ENCODE measurements around the gene MORN1. TPM values are rescaled to one million over a fixed set of nuclear protein-coding genes. Genes with fewer than 3 reads are reported as not detected.
A peak's percentile ranks its signal among the peaks of the same experiment; 100 is the strongest.
"Not testable (repeated sequence)": the region's sequence is repeated elsewhere in the genome, so short reads cannot be mapped to it uniquely, and the experiment has no call there.

The MORN1 gene
- polyA plus RNA-seq, 3 donors from 2014 or later = 0.89 to 4.0 (median 3.9) TPM

DNA sequence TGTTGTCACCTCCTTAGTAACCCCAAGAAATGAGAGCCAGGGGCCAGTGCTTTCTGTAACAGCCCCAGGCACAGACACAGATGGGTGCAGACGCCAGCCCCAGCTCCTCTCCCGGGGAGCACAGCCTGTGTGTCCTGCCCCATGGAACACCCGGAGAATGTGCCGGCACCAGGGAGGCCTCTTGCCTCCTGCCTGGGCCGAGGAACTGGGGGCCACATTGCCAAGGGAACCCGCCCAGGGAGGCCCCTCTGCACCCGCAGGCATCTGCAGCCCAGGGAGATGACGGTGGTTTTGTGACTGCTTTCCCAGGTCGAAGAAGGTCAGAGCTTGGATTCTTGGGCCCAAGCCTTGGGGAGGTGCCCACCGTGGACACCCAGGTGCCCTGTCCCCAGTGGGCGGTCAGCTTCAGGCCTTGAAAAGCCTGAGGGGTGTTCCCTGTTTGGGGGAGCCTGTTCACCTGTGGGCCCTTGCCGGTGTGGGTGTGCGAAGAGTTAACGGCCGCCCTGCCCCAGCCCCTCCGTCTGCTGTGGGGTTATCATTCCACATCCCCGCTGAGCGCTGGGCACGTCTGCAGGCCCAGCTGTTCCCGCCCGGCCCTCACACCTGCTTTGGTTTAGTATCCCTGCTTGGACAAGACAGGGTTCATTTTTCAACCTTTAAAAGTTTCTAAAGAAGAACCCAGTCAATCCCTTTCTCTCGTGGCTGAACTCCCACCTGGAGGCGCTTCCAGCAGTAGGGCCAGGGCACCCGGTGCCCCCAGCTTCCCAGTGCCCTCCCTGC lies 62.5 kb downstream of the MORN1 start:
- no peak for DNase-seq
- H3K27me3 Mint-ChIP-seq (ENCODE audit: low read depth in 3 of 3) = peaks cover 0 to 6% (median 0%) of the 10 kb centered on the region in 3 donors
- H3K4me3 Mint-ChIP-seq = no peak overlapping the region
- H3K9me3 Mint-ChIP-seq = no peaks in the 10 kb centered on the region
- H3K4me1 Mint-ChIP-seq = peaks cover 0 to 4% of the 10 kb centered on the region in 2 donors
- H3K36me3 Mint-ChIP-seq = no peaks in the 10 kb centered on the region
- no peak overlapping the region for H3K27ac Mint-ChIP-seq

DNA sequence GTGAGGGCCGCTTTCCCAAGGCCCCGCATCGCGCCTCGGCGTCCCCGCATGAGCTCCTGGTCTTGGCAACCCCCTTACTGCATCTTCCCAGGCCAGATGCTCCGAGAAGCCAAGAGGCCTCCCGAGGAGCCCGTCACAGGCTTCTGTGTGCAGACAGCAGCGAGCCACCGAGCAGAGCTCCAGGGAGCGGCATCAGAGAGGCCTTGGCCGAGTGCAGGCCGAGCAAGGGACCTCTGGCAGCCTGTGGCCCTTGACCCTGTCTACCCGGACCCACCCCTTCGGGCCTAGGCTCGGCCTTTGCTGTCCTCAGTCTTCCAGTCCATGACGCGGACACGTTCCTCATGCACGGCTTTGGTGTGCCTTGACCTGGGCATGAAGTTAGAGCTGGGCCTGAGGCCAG lies 63.5 kb downstream of the MORN1 start:
- DNase-seq = no peak
- peaks cover 0 to 6% (median 0%) of the 10 kb centered on the region in 3 donors for H3K27me3 Mint-ChIP-seq (ENCODE audit: low read depth in 3 of 3)
- no peak overlapping the region for H3K4me3 Mint-ChIP-seq
- peaks cover 0 to 4% of the 10 kb centered on the region in 2 donors for H3K4me1 Mint-ChIP-seq
- no peak overlapping the region for H3K27ac Mint-ChIP-seq
- H3K9me3 Mint-ChIP-seq = no peaks in the 10 kb centered on the region
- H3K36me3 Mint-ChIP-seq = no peaks in the 10 kb centered on the region

DNA sequence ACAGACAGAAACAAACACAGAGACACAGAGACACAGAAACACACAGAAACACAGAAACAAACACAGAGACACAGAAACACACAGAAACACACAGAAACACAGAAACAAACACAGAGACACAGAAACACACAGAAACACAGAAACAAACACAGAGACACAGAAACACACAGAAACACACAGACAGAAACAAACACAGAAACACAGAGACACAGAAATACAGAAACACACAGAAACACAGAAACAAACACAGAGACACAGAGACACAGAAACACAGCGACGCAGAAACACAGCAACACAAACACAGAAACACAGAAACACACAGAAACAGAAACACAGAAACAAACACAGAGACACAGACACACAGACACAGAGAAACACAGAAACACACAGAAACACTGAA lies 64.2 kb downstream of the MORN1 start:
- H3K9me3 Mint-ChIP-seq; H3K36me3 Mint-ChIP-seq; DNase-seq; H3K4me1 Mint-ChIP-seq; H3K27me3 Mint-ChIP-seq (ENCODE audit: low read depth in 3 of 3): not testable (repeated sequence)
- Mint-ChIP-seq H3K4me3 (peak overlapping the region in 1 of 5 donors; percentile 6), H3K27ac (peak overlapping the region in 3 of 6 donors; percentile 26 to 81 (median 78))

DNA sequence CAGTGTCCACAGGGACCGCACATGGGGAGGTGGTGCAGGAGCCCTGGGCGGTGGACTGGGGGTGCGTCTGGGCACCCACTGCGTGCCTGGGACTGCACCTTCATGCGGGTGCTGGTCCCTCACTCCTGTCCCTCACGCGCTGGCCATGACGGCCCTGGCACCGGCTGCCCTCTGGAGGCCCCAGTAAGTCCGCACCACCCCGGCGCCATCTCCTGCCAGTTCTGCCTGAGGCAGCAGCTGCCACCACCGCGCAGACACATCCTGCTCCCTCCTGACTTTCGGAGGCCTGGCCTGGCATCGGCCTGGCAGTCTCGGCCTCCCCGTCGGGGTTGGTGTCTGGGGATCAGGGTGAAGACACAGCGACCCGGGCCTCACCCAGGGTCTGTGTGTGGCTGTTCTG lies 64.8 kb downstream of the MORN1 start:
- no peak overlapping the region for H3K4me3 Mint-ChIP-seq
- peaks cover 0 to 4% of the 10 kb centered on the region in 2 donors for H3K4me1 Mint-ChIP-seq
- H3K36me3 Mint-ChIP-seq = no peaks in the 10 kb centered on the region
- H3K9me3 Mint-ChIP-seq = no peaks in the 10 kb centered on the region
- peaks cover 0 to 6% (median 3%) of the 10 kb centered on the region in 3 donors for H3K27me3 Mint-ChIP-seq (ENCODE audit: low read depth in 3 of 3)
- no peak for DNase-seq
- H3K27ac Mint-ChIP-seq = peak overlapping the region in 2 of 6 donors; percentile 78 to 81

DNA sequence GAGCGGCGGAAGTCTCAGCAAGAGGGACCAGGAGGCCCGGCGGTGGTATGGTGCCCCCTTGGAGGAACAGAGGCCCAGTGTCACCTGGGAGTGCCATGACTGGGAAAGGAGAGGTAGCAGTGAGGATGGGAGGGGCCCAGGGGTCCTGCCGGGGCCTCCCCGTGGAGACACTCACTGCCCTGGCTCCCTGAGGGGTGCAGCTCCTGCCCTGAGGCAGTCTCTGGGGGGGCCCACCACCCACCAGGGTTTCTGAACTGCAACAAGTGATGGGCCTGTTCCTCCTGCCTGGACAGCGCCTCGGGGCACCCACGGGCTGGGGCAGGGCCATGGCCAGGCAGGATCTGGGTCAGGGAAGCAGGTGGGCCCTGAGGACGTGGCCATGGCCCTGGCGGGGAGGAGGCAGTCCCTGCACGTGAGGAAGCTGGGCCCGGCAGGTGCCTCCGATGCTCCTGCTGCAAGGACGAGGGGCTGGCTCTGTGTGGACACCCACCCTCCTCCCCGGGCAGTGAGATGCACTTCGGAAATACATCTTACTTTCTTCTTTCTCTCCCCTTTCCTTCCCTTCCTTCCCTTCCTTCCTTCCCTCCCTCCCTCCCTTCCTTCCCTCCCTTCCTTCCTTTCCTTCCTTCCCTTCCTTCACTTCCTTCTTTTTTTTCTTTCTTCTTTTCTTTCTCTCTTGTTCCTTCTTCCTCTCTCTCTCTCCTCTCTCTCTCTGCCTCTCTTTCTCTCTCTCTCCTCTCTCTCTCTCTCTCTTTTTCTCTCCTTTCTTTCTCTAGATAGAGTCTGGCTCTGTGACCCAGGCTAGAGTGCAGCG lies 66.6 kb downstream of the MORN1 start:
- Mint-ChIP-seq H3K9me3 (no peaks in the 10 kb centered on the region), H3K27ac (peak overlapping the region in 3 of 6 donors; percentile 31 to 84 (median 83)), H3K4me1 (peaks cover 0 to 4% of the 10 kb centered on the region in 2 donors), H3K4me3 (no peak overlapping the region), H3K36me3 (no peaks in the 10 kb centered on the region), H3K27me3 (ENCODE audit: low read depth in 3 of 3) (peaks cover 0 to 6% (median 3%) of the 10 kb centered on the region in 3 donors)
- DNase-seq = no peak

DNA sequence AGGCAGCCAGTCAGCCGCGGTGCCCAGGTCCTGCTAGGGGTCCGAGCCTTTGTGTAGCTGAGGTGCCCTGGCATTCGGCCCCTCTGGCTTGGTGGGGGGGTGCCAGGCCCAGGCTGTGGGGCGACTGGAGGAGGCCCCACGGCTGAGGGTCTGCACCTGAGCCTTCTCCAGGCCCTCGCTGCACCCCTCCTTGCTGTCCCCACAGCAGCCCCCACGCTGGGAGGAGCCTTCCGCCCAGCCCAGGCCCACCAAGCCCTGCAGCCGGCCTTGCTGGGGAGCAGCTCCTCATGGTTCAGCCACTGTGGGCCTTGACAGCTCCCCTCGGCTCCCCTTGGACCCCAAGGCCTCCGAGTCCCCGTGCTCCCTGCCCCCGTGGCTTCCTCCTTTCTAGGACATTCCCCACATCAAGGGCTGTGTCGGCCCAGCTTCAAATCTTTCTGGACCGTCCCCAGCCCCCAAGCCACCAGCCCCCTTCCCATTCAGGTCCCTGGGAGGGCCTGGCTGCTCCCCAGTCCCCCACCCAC lies 67.8 kb downstream of the MORN1 start:
- H3K27ac Mint-ChIP-seq = no peak overlapping the region
- H3K36me3 Mint-ChIP-seq = no peaks in the 10 kb centered on the region
- no peaks in the 10 kb centered on the region for H3K9me3 Mint-ChIP-seq
- peaks cover 0 to 4% of the 10 kb centered on the region in 2 donors for H3K4me1 Mint-ChIP-seq
- H3K27me3 Mint-ChIP-seq (ENCODE audit: low read depth in 3 of 3) = peaks cover 0 to 6% (median 3%) of the 10 kb centered on the region in 3 donors
- H3K4me3 Mint-ChIP-seq = no peak overlapping the region
- DNase-seq = no peak

DNA sequence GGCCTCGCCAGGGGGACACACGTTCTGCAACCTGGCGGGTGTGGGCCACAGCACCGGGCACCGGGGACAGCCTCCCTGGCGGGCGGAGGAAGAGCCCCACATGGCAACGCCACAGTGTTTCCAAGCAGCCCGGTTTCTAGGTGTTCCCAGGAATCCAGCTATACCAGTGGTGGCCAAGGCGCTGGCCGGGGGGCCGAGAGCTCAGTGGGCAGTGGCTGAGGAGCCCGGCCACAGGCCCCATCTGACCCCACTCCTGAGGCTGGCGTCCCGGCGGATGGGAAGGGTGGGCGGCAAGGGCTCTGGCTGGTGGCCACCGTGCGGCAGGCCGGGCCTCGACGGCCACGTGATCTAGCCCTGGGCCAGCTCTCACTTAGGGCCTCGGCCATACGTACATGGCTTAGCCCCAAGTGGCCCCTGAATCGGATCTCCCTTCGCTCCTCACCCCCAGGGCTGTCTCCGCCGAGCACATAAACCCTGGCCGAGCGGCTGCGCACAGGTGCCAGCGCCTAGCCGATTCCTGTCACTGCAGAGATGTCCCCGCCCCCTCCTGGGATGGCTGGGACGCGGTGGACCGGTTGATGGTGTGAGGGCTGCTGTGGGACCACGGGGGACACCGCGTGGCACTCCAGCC lies 68.7 kb downstream of the MORN1 start:
- peaks cover 0 to 6% (median 3%) of the 10 kb centered on the region in 3 donors for H3K27me3 Mint-ChIP-seq (ENCODE audit: low read depth in 3 of 3)
- DNase-seq = no peak
- no peaks in the 10 kb centered on the region for H3K36me3 Mint-ChIP-seq
- H3K27ac Mint-ChIP-seq = no peak overlapping the region
- no peaks in the 10 kb centered on the region for H3K9me3 Mint-ChIP-seq
- H3K4me3 Mint-ChIP-seq = no peak overlapping the region
- H3K4me1 Mint-ChIP-seq = peaks cover 0 to 4% of the 10 kb centered on the region in 2 donors

DNA sequence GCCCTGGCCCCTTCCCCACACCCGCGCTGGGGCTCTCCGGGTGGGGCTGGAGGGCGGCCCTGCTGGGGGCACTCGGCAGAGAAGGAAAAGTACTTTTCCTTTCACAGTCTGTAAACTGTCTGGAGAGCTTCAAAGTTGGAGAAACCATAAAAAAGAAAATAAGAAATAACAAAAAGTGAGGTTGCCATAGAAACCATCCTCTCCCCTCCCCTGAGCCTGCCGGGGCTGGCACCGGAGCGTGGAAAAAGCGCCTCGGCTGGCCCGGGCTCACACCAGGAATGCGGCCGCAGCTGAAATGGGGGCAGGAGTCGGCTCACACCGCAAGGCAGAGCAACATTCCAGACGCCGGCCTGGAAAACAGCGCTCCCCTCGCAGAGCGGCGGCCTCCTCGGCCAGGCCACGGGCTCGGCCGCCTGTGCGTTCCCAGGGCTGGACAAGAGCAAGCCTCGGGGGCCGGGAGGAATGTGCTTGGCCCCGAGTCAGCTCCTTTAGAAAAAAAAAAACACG lies 69.2 kb downstream of the MORN1 start:
- no peaks in the 10 kb centered on the region for H3K9me3 Mint-ChIP-seq
- DNase-seq = no peak
- no peaks in the 10 kb centered on the region for H3K36me3 Mint-ChIP-seq
- peaks cover 0 to 2% of the 10 kb centered on the region in 2 donors for H3K4me1 Mint-ChIP-seq
- no peak overlapping the region for H3K27ac Mint-ChIP-seq
- no peak overlapping the region for H3K4me3 Mint-ChIP-seq
- H3K27me3 Mint-ChIP-seq (ENCODE audit: low read depth in 3 of 3) = peaks cover under 1 to 6% (median 3%) of the 10 kb centered on the region in 3 donors

DNA sequence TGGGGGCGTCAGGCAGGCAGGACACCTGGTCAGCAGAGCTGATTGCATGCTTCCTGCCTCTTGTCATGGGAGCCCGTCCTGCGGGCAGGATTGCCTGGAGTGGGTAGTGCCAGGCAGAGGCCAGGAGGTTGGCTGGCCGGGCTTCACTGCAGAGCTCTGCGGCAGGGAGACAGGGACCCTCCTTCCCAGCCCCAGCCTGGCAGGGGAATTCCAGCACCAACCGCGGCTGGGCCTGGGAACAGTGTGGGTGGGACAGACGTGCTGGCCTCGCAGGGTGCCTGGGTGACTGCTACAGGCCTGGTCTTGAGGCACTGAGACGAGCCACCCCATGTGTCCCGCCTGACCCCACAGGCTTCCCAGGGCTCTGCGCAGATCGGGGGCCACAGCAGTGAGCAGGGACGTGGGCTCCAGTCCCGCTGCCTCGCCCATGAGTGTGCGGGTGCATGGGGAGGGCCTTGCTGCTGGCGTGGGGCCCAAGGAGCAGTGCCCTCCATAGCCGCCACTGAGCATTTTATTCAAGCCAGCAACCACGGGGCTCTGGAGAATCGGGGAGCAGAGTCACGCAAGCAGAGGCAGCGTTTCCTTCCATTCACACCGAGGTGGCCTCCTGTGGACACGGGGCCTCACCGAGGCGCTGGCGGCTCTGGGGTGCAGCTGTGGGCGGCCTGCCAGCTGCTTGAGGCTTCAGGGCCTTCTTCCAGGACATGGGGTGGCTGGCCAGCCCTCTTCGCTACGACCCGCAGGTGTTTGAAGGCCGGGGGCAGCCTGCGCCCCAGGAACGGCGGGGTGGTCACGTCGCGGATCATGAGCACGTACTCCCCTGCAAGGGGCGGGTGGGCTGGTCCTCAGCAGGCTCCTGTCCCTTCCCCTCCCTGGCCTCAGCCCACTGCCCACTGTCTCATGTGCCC lies 70.3 kb downstream of the MORN1 start:
- Mint-ChIP-seq H3K4me3 (no peak overlapping the region), H3K36me3 (no peaks in the 10 kb centered on the region), H3K9me3 (no peaks in the 10 kb centered on the region), H3K4me1 (peaks cover 0 to 3% of the 10 kb centered on the region in 2 donors), H3K27ac (no peak overlapping the region), H3K27me3 (ENCODE audit: low read depth in 3 of 3) (peaks cover 2 to 9% (median 3%) of the 10 kb centered on the region in 3 donors)
- DNase-seq = no peak

DNA sequence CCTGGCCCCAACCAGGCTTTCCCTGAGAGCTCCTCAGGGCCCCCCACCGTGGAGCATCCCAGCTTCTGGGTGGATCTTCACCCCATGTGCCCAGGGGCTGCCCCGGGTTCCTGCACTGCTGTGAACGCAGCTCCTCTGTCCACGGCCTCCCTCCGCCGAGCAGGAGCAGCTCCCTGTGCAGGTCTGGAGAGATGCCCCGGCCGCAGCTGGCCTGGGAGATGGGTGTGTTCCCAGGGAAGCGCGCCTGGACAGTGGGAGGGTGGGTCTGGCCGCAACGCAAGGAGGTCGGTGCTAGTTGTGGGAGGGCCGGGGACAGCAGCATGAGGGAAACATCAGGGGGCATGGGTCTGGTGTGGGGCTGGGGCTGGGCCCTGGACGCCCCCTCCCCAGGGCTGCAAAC lies 71.3 kb downstream of the MORN1 start:
- H3K27me3 Mint-ChIP-seq (ENCODE audit: low read depth in 3 of 3) = peaks cover 2 to 12% (median 3%) of the 10 kb centered on the region in 3 donors
- no peak for DNase-seq
- no peaks in the 10 kb centered on the region for H3K36me3 Mint-ChIP-seq
- no peaks in the 10 kb centered on the region for H3K9me3 Mint-ChIP-seq
- no peak overlapping the region for H3K4me3 Mint-ChIP-seq
- no peak overlapping the region for H3K27ac Mint-ChIP-seq
- H3K4me1 Mint-ChIP-seq = peaks cover 0 to 6% of the 10 kb centered on the region in 2 donors

DNA sequence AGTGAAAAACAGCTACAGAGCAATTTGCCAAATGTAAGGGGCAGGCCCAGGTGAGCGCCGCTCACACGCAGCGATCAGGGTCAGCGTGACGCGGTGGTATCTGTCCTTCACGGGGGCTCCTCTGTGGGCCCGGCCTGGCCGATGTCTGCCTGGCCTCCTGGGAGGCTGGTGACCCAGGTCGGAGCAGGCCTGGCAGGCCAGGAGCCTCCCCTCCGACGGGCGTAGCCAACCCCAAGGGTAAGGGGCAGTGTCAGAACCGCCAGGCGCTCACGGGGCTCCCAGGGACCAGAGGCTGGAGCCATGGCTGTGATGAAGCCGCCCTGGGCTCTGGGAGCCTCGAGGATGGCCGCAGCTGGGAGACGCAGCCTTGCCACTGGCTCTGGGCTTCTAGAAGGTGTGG lies 72.1 kb downstream of the MORN1 start:
- no peaks in the 10 kb centered on the region for H3K36me3 Mint-ChIP-seq
- no peak overlapping the region for H3K4me3 Mint-ChIP-seq
- peaks cover 2 to 9% (median 3%) of the 10 kb centered on the region in 3 donors for H3K27me3 Mint-ChIP-seq (ENCODE audit: low read depth in 3 of 3)
- peaks cover 0 to 6% of the 10 kb centered on the region in 2 donors for H3K4me1 Mint-ChIP-seq
- no peak for DNase-seq
- peak overlapping the region in 1 of 6 donors; percentile 14 for H3K27ac Mint-ChIP-seq
- H3K9me3 Mint-ChIP-seq = no peaks in the 10 kb centered on the region

DNA sequence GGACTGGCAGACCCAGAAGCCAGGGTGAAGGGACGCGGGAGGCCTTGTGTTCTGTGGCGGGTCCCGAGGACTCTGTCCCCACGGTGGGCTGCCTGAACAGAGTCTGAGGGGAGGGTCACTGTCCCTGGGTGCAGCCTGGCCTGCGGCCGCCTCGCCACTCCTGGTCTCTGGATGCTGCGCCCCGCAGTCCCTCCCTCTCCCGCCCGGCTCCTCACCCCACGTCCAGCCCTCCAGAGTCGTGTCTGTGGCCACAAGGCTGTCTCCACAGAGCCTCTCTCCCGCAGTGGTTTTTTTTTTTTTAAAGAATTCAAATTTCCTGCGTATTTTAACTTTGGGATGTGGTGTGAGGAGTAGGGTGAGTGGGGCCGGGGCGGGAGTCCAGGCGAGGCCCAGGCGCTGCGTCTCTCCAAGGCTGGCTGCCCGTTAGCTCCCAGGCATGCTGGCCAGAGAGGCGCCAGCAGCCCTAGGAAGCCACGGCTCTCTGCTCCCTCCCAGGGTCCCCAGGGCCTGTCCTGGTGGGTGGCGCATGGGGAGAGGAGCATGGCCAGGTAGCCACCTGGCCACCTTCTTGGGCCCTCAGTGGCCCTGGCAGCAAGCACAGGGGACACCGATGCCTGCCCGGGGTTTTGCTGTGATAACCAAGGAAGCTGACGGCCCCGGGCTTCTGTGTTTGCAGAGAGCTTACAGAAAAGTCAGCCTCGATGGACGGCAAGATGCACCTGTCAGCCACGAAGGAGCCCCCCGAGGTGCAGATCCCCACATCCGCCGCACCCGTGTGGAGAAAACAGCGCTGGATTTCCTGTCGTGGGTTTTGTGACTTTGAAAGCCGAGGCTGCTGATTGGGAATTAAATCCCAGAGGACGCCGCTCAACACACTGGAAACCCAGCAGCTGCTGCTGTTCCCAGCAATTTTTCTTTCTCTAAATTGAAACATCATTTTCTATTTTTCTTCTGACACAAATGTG lies 72.8 kb downstream of the MORN1 start:
- Mint-ChIP-seq H3K36me3 (no peaks in the 10 kb centered on the region), H3K4me3 (no peak overlapping the region), H3K27ac (peak overlapping the region in 1 of 6 donors; percentile 14)

More for the DNA sequence above, 72.8 kb downstream of the MORN1 start:
- peaks cover 0 to 6% of the 10 kb centered on the region in 2 donors for H3K4me1 Mint-ChIP-seq
- DNase-seq = no peak
- H3K9me3 Mint-ChIP-seq = no peaks in the 10 kb centered on the region
- peaks cover 2 to 10% (median 5%) of the 10 kb centered on the region in 3 donors for H3K27me3 Mint-ChIP-seq (ENCODE audit: low read depth in 3 of 3)
